Peyer's patch (tissue), 4 donors: ENCODE results near the gene OR7G2. TPM values are rescaled to one million over a fixed set of nuclear protein-coding genes. Genes with fewer than 3 reads are reported as not detected.

Experiments
- DNase-seq, 3 donors: peaks; one replicate each; pipeline ENCODE4 v3.0.0-alpha.2; 2017 to 2019
- H3K27ac ChIP-seq, 4 donors: fragments of 200-600 bp; sonication (generic); one replicate each; pipeline ENCODE4 v1.5.1; 2016 to 2019
- H3K27me3 ChIP-seq, 2 donors: fragments of 200-600 bp; sonication (generic); one replicate each; pipeline ENCODE4 v1.5.1; 2019
- H3K36me3 ChIP-seq, 3 donors: fragments of 200-600 bp; sonication (generic); one replicate each; pipeline ENCODE4 v1.5.1; 2016 to 2019
- H3K4me1 ChIP-seq, 4 donors: fragments of 200-600 bp; sonication (generic); one replicate each; pipeline ENCODE4 v1.5.1; 2016 to 2019
- H3K4me3 ChIP-seq, 4 donors: fragments of 200-600 bp; sonication (generic); 1 replicate in 3 of 4; 2 replicates in 1 of 4; pipeline ENCODE4 v1.5.1; 2016 to 2019; ENCODE audit warnings: mild to moderate bottlenecking in 1 of 4
- H3K9me3 ChIP-seq, 4 donors: fragments of 200-600 bp; sonication (generic); one replicate each; pipeline ENCODE4 v1.5.1; 2016 to 2019; ENCODE audit warnings: mild to moderate bottlenecking in 1 of 4
- CTCF ChIP-seq, 6 experiments: fragments of 450-650 bp in 4 of 6; fragments of 200-600 bp in 2 of 6; sonication (generic) in 1 of 6; IDR thresholded peaks; one replicate each; pipeline ENCODE4 v1.5.1; 2017 to 2019; ENCODE audit warnings: antibody characterized with exemption in 6 of 6, mild to moderate bottlenecking in 3 of 6, moderate library complexity in 1 of 6
- POLR2A ChIP-seq, 2 donors: fragments of 450-650 bp; IDR thresholded peaks; one replicate each; pipeline ENCODE4 v1.5.1; 2017; ENCODE audit warnings: antibody characterized with exemption in 2 of 2, mild to moderate bottlenecking in 2 of 2, moderate library complexity in 2 of 2
- total RNA-seq, 4 donors: library from RNA; depleted of rRNA; stranded (reverse); fragments of >200 nt; gene quantifications; one replicate each; pipeline ENCODE4 v1.1.0, GENCODE V29; 2016

OR7G2 gene
- total RNA-seq, 4 donors from 2014 or later, result not detected

- Histone ChIP-seq H3K27me3 (no peaks in the 10 kb centered on the region), H3K9me3 (no peaks in the 10 kb centered on the region), H3K4me1 (no peaks in the 10 kb centered on the region), H3K36me3 (no peaks in the 10 kb centered on the region), H3K27ac (no peak overlapping the region), H3K4me3 (no peak overlapping the region)
- TF ChIP-seq CTCF (IDR thresholded peaks at IDR 0.05) (no peak), POLR2A (IDR thresholded peaks at IDR 0.05) (no peak)
- no peak for DNase-seq
These were observed 25.1 kb upstream of the OR7G2 start for GRCh38 chr19:9132422-9132821.

- Histone ChIP-seq H3K27ac (no peak overlapping the region), H3K27me3 (no peaks in the 10 kb centered on the region), H3K4me1 (no peaks in the 10 kb centered on the region), H3K9me3 (no peaks in the 10 kb centered on the region), H3K4me3 (no peak overlapping the region), H3K36me3 (no peaks in the 10 kb centered on the region)
- DNase-seq, result no peak
- TF ChIP-seq CTCF (IDR thresholded peaks at IDR 0.05) (no peak), POLR2A (IDR thresholded peaks at IDR 0.05) (no peak)
These were observed 23.7 kb upstream of the OR7G2 start for GRCh38 chr19:9130965-9131364.

GRCh38 chr19:9128171-9128570 lies 20.9 kb upstream of the OR7G2 start:
- TF ChIP-seq POLR2A (IDR thresholded peaks at IDR 0.05) (no peak), CTCF (IDR thresholded peaks at IDR 0.05) (no peak)
- Histone ChIP-seq H3K36me3 (no peaks in the 10 kb centered on the region), H3K27ac (no peak overlapping the region)

GRCh38 chr19:9126900-9127405 lies 19.7 kb upstream of the OR7G2 start, which contains the start of gene OR7G3:
OR7G3 (minus strand) TSS chr19:9126950; CDS start chr19:9126950, 0 bp downstream.
- Histone ChIP-seq H3K9me3 (no peaks in the 10 kb centered on the region), H3K27me3 (no peaks in the 10 kb centered on the region), H3K4me3 (no peak within 1 kb of the TSS), H3K36me3 (no peaks in the 10 kb centered on the region), H3K27ac (no peak within 1 kb of the TSS), H3K4me1 (no peaks in the 10 kb centered on the region)
- TF ChIP-seq CTCF (IDR thresholded peaks at IDR 0.05) (no peak), POLR2A (IDR thresholded peaks at IDR 0.05) (no peak)
- DNase-seq, result no peak

More at GRCh38 chr19:9128171-9128570, 20.9 kb upstream of the OR7G2 start:
- Histone ChIP-seq H3K27me3 (no peaks in the 10 kb centered on the region), H3K4me1 (no peaks in the 10 kb centered on the region), H3K4me3 (no peak overlapping the region), H3K9me3 (no peaks in the 10 kb centered on the region)
- no peak for DNase-seq

- H3K9me3 ChIP-seq, result no peaks in the 10 kb centered on the region
- no peak overlapping the region for H3K4me3 ChIP-seq
- no peaks in the 10 kb centered on the region for H3K27me3 ChIP-seq
- no peak for DNase-seq
- no peaks in the 10 kb centered on the region for H3K36me3 ChIP-seq
- H3K4me1 ChIP-seq, result no peaks in the 10 kb centered on the region
- TF ChIP-seq POLR2A (IDR thresholded peaks at IDR 0.05) (no peak), CTCF (IDR thresholded peaks at IDR 0.05) (no peak)
- H3K27ac ChIP-seq, result no peak overlapping the region
These were observed 9.3 kb upstream of the OR7G2 start for GRCh38 chr19:9116547-9116946.

- Histone ChIP-seq H3K4me1 (no peaks in the 10 kb centered on the region), H3K4me3 (no peak within 1 kb of the TSS), H3K27me3 (no peaks in the 10 kb centered on the region), H3K36me3 (no peaks in the 10 kb centered on the region), H3K9me3 (no peaks in the 10 kb centered on the region), H3K27ac (no peak within 1 kb of the TSS)
- no peak for TF ChIP-seq POLR2A (IDR thresholded peaks at IDR 0.05)
- no peak for TF ChIP-seq CTCF (IDR thresholded peaks at IDR 0.05)
- no peak for DNase-seq
These were observed 8.1 kb upstream of the OR7G2 start, which contains the start of gene OR7G1 for GRCh38 chr19:9115307-9115813. OR7G1 (minus strand) TSS chr19:9115763; CDS start chr19:9115763, 0 bp downstream.
